Neural cell (in vitro differentiated cells): ENCODE data around the gene ATP8B1.

Source experiments
- CTCF ChIP-seq: fragments of 450-650 bp; IDR thresholded peaks from 2 replicates; pipeline ENCODE4 v1.5.1; 2014; ENCODE audit warnings: antibody characterized with exemption, mild to moderate bottlenecking, moderate library complexity; ENCODE audit not compliant: poor library complexity, severe bottlenecking
- EP300 ChIP-seq: fragments of 450-650 bp; conservative IDR thresholded peaks from 2 replicates; pipeline ENCODE4 v1.6.1; 2014; ENCODE audit warnings: antibody characterized with exemption, mild to moderate bottlenecking, moderate library complexity; ENCODE audit not compliant: poor library complexity, severe bottlenecking
- MXI1 ChIP-seq: fragments of 450-650 bp; conservative IDR thresholded peaks from 2 replicates; pipeline ENCODE4 v1.6.1; 2014; ENCODE audit warnings: antibody characterized with exemption, mild to moderate bottlenecking; ENCODE audit not compliant: poor library complexity, severe bottlenecking
- POLR2AphosphoS5 ChIP-seq: IDR thresholded peaks from 2 replicates; pipeline ENCODE4 v1.6.1; 2012
- RAD21 ChIP-seq: fragments of 450-650 bp; conservative IDR thresholded peaks from 2 replicates; pipeline ENCODE4 v1.6.1; 2014; ENCODE audit warnings: antibody characterized with exemption, mild to moderate bottlenecking, moderate library complexity

- TF ChIP-seq EP300 = no peak
- no peak for TF ChIP-seq CTCF
- TF ChIP-seq POLR2AphosphoS5 = no peak
- TF ChIP-seq RAD21 = no peak
- TF ChIP-seq MXI1 = no peak
Observed at GRCh38 chr18:57798713-57799373, 4.3 kb downstream of the ATP8B1 start.
